HG02943 (cell line): ENCODE results near the gene TNS1.

Experiments used
- ATAC-seq: cut with Tn5 transposase; IDR thresholded peaks from one replicate; pipeline ENCODE4 v1.9.1; 2021; ENCODE audit warnings: mild to moderate bottlenecking, low read depth, moderate library complexity; ENCODE audit not compliant: unreplicated experiment

The TNS1 gene

DNA sequence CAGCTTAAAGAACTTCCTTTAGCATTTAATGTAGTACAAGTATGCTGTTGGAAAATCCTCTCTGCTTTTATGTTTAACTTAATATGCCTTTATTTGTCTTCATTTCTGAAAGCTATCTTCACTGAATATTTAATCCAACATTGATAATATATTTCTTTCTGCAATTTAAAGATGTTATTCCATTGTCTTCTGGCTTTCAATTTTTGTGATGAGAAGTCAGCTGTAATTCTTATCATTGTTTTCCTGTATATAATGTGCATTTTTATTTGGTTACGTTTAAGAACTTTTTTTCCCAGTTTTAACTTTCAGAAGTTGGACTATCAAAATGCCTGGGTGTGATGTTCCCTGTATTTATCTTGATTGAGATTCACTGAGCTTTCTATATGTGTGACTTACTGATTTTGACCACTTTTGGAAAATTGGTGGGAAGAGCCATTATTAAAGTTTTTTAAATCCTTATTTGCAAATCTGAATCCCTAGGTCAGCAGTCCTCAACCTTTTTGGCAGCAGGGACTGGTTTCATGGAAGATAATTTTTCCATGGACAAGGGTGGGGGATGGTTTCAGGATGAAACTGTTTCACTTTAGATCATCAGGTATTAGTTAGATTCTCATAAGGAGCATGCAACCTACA lies 241.0 kb downstream of the TNS1 start:
- no peak for ATAC-seq

- ATAC-seq: no peak
Measured at GRCh38 chr2:217759991-217760390, 242.8 kb downstream of the TNS1 start.

GRCh38 chr2:217757108-217757463 lies 245.7 kb downstream of the TNS1 start:
- ATAC-seq: no peak

DNA sequence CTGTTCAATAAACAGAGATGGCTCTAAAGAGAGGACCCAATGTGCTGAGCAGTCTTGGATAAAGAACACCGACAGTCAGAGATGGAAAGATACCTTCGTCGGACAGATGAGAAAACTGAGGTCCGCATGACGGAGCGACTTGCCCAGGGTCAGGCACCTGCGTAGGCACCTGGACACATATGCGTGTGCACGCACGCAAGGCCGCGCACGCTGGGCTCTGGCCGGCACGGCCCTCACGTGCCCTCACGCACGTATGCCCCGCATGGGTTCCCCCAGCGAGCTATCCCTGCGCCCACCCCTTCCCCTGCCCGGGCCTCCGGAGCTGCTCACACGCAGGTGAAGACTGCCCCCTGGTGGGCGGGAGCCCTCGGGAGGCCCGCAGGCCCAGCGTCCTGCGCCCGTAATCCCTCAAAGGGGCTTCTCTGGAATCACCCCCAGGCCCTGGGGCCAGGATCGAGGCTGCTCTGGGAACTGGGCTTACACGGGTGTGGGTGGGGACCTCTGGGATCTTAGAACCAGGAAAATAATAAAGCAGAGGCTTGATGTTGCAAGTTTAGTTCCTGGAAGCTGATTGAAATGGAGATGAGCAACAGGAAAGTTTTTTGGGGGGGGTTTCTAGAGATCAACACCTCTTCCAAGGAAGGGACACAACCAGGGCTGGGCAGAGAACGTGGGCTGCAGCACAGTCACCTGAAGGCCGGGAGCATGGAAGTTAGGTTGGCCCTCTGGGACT lies 246.3 kb downstream of the TNS1 start:
- no peak for ATAC-seq

GRCh38 chr2:217755027-217755745 lies 247.6 kb downstream of the TNS1 start:
- ATAC-seq: no peak

DNA sequence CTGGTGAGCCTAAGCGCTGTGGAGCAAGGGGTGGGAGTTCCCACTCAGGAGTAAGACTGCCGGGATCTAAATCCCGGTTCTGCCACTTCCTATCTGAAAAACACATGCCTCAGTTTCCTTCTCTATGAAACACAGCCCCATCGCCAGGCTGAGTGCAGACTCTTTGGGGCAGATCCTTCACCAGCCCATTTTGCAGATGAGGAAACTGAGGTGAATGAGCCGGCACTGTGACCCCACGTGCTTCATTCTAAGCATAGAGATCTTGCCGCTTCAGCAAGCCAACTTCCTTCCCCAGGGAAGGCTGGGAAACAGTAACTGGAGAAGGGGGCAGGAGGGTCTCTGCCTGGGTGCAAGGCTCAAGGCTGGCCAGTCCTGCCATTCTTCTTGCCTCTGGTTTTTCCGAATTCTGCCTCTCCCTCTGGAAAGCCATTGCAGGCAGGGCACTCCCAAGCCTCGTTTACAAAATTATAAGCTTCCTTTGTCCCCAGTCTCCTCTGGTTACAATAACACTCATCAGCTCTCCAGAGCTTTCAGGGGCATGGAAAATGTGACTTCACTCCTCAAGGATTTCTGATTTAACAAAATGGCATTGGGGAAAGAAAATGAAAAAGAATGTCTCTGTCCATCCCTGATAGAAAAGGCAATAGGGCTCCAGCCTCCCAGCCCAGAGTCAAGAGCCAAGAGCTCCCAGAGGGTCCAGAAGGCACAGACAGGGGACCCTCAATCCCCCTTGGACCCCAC lies 249.2 kb downstream of the TNS1 start:
- no peak for ATAC-seq

GRCh38 chr2:217752714-217753459 lies 249.9 kb downstream of the TNS1 start:
- no peak for ATAC-seq

- no peak for ATAC-seq
Measured at GRCh38 chr2:217751952-217752351, 250.8 kb downstream of the TNS1 start.

DNA sequence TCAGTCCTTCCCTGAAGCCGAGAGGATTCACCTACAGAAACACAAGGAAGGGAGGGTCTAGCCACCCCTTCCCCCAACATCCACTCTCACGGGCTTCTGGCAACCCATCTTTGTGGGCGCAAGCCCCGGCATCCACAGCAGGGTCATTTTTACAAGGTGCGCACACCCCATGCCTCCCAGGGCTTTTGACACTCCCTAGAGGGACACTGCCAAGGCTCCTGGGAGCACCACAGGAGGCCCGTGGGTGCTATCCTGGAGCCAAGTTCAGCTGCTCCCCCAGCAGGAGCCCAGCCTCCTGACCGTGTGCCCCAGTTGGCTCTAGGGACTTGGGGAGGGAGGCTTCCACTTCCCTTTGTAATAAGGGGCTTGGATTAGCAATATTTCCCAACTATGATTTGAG lies 251.6 kb downstream of the TNS1 start:
- ATAC-seq: no peak
